SJSA1 (cell line): ENCODE results near the gene TBC1D2B. TPM values are rescaled to one million over a fixed set of nuclear protein-coding genes. Genes with fewer than 3 reads are reported as not detected.
"Not testable (repeated sequence)": the region's sequence is repeated elsewhere in the genome, so short reads cannot be mapped to it uniquely, and the experiment has no call there.

Experiments used
- DNase-seq, 2 experiments: peaks; one replicate each; pipeline ENCODE4 v3.0.0-alpha.2; 2015 to 2020; ENCODE audit warnings: low spot score in 2 of 2, low read depth in 1 of 2
- H3K27ac ChIP-seq: fragments of 250-450 bp; sonication (Bioruptor Pico); 2 replicates; pipeline ENCODE4 v1.5.1; 2020; ENCODE audit warnings: mild to moderate bottlenecking, moderate library complexity
- H3K27me3 ChIP-seq: fragments of 250-450 bp; sonication (Bioruptor Pico); replicated peaks from 2 replicates; pipeline ENCODE4 v1.5.1; 2020; ENCODE audit warnings: mild to moderate bottlenecking, moderate library complexity
- H3K36me3 ChIP-seq: fragments of 250-450 bp; sonication (Bioruptor Pico); 2 replicates; pipeline ENCODE4 v1.5.1; 2020; ENCODE audit warnings: mild to moderate bottlenecking
- H3K4me1 ChIP-seq: fragments of 250-450 bp; sonication (Bioruptor Pico); replicated peaks from 2 replicates; pipeline ENCODE4 v1.6.1; 2021; ENCODE audit warnings: mild to moderate bottlenecking
- H3K4me3 ChIP-seq: fragments of 250-450 bp; sonication (Bioruptor Pico); 2 replicates; pipeline ENCODE4 v1.5.1; 2020; ENCODE audit warnings: mild to moderate bottlenecking
- H3K9me3 ChIP-seq: fragments of 250-450 bp; sonication (Bioruptor Pico); replicated peaks from 2 replicates; pipeline ENCODE4 v1.5.1; 2020; ENCODE audit warnings: mild to moderate bottlenecking
- total RNA-seq: library from RNA; depleted of rRNA; stranded (reverse); fragments of >200 nt; shearing (Covaris generic); gene quantifications from 2 replicates; pipeline ENCODE4 v1.2.3, GENCODE V29; 2014

Gene TBC1D2B
- total RNA-seq, 1 experiment from 2014 or later: 28.2 TPM

DNA sequence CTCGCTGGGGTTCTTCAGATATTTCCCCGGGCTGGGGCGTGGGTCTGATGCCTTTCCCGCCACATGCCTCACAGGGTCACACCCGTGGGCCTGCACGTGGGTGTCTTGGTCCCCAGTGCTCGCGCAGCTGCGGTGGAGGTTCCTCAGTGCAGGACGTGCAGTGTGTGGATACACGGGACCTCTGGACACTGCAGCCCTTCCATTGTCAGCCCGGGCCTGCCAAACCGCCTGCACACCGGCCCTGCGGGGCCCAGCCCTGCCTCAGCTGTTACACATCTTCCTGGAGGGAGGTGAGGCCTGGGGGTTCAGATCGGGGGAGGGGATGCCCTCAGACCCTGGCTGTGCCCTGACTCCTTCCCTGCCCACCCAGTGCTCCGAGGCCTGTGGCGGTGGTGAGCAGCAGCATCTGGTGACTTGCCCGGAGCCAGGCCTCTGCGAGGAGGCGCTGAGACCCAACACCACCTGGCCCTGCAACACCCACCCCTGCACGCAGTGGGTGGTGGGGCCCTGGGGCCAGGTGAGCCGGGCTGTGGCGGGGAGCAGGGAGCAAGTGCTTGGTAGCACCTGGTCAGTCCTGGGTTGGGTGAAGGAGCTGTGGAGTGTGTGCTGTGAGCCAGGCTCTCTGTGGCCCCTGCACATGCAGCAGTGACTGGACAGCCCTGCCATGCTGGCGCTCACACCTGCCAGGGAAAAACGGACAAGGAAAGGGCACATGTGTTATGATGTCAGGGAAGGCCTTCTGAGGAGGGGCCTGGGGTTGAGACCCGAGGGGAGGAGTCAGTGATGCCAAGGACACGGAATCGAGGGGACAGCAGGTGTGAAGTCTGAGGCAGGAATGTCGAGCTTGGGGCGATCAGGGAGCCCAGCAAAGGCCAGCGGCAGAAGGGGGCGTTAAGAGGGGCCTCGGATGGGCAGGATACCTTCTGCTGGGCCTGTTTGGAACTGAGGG lies 88.9 kb downstream of the TBC1D2B start:
- H3K4me3 ChIP-seq: no peak overlapping the region
- H3K36me3 ChIP-seq: peaks cover 3% of the 10 kb centered on the region; the same call in 1 of the 2 replicates
- DNase-seq: no peak
- H3K9me3 ChIP-seq: no peaks in the 10 kb centered on the region
- H3K4me1 ChIP-seq: peaks cover 8% of the 10 kb centered on the region
- no peak overlapping the region for H3K27ac ChIP-seq
- no peaks in the 10 kb centered on the region for H3K27me3 ChIP-seq

- not testable (repeated sequence) for H3K36me3 ChIP-seq, H3K27me3 ChIP-seq, H3K4me3 ChIP-seq, DNase-seq, H3K27ac ChIP-seq, H3K9me3 ChIP-seq, H3K4me1 ChIP-seq
Measured at GRCh38 chr15:77987765-77988136, 89.8 kb downstream of the TBC1D2B start.

DNA sequence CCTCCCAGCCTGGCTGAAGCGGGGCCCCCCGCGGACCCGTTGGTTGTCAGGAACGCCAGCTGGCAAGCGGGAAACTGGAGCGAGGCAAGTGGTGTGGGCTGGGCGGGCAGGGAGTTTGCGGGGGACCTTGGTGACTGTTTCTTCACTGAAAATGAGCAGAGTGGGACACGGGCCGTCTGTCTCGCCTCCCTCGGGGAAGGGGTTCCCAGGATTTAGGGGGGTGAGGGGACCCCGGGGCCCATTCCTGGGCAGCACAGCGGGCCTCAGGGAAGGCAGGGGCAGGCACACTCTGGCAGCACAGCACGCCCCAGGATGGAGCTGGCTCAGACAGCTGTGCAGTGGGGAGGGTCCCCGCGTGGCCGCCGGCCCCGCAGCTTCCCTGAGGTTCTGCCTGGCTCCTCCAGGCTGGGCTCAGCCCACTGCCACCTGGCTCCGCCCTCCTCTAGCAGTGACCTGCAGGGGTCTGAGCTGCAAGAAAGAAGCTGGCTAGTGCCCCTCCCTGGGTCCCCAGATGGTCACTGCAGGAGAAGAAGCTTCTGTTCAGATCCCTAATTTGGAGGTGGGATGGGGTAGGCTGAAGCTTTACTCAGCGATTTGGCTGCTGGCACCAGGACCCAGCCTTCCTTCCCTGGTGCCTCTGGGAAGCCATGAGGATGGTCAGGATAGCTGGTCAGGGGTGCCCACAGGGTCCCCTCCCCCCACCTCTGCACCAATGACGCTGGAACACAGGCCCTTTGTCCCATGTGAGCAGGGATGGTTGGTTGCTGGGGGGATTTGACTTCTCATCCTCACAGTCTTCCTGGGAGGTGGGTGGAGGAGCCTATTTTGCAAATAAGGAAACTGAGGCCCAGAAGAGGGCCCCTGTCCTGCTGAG lies 90.4 kb downstream of the TBC1D2B start:
- no peaks in the 10 kb centered on the region for H3K36me3 ChIP-seq
- no peak overlapping the region for H3K4me3 ChIP-seq
- peak in 1 of 2 experiments; percentile 40 for DNase-seq
- H3K27me3 ChIP-seq: no peaks in the 10 kb centered on the region
- no peak overlapping the region for H3K27ac ChIP-seq
- no peaks in the 10 kb centered on the region for H3K9me3 ChIP-seq
- peaks cover 3% of the 10 kb centered on the region; the same call in 1 of the 2 replicates for H3K4me1 ChIP-seq

DNA sequence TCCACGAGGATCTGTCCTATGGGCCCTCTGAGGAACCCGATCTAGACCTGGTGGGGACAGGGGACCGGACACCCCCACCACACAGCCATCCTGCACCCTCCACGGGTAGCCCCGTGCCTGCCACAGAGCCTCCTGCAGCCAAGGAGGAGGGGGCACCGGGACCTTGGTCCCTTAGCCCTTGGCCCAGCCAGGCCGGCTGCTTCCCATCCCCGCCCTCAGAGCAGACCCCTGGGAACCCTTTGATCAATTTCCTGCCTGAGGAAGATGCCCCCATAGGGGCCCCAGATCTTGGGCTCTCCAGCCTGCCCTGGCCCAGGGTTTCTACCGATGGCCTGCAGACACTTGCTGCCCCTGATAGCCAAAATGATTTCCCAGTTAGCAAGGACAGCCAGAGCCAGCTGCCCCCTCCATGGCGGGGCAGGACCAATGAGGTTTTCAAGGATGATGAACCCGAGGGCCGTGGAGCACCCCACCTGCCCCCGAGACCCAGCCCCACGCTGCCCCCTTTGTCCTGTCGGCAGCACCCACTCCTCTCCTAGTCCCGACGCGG lies 91.5 kb downstream of the TBC1D2B start:
- no peaks in the 10 kb centered on the region for H3K36me3 ChIP-seq
- peaks cover 3% of the 10 kb centered on the region; the same call in 1 of the 2 replicates for H3K4me1 ChIP-seq
- H3K9me3 ChIP-seq: no peaks in the 10 kb centered on the region
- no peak overlapping the region for H3K27ac ChIP-seq
- H3K4me3 ChIP-seq: no peak overlapping the region
- no peaks in the 10 kb centered on the region for H3K27me3 ChIP-seq
- peak in 1 of 2 experiments; percentile 41 for DNase-seq

DNA sequence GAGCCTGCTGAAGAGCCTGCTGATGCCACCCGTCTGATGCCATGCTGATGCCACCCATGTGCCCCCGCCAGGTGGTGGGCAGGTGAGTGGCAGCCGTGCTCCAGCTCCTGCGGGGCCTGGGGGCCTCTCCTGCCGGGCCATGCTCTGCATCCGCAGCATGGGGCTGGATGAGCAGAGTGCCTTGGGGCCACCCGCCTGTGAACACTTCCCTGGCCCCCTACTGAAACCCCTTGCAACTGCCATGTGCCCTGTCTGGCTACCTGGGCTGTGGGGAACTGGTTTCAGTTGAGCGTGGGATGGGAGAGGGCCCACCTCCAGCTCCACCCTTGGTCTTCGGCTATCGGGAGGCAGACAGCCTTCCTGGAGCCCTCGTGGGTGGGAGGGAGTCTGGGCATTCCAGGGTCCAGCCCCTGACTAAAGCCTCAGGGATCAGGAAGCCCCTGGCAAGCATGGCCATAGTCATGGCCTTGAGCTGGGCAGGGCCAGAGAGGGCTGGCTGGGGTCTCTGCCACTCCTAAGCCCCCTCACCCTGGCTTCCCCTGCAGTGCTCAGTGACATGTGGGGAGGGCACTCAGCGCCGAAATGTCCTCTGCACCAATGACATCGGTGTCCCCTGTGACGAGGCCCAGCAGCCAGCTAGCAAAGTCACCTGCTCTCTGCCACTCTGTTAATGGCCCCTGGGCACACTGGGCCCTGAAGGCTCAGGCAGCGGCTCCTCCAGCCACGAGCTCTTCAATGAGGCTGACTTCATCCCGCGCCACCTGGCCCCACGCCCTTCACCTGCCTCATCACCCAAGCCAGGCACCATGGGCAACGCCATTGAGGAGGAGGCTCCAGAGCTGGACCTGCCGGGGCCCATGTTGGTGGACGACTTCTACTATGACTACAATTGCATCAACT lies 92.2 kb downstream of the TBC1D2B start:
- no peaks in the 10 kb centered on the region for H3K27me3 ChIP-seq
- peaks cover 2% of the 10 kb centered on the region; the same call in 1 of the 2 replicates for H3K4me1 ChIP-seq
- DNase-seq: no peak
- no peaks in the 10 kb centered on the region for H3K9me3 ChIP-seq
- no peaks in the 10 kb centered on the region for H3K36me3 ChIP-seq
- no peak overlapping the region for H3K27ac ChIP-seq
- no peak overlapping the region for H3K4me3 ChIP-seq

- no peak overlapping the region for H3K4me3 ChIP-seq
- H3K4me1 ChIP-seq: no peaks in the 10 kb centered on the region
- no peaks in the 10 kb centered on the region for H3K36me3 ChIP-seq
- no peak for DNase-seq
- H3K9me3 ChIP-seq: no peaks in the 10 kb centered on the region
- no peak overlapping the region for H3K27ac ChIP-seq
- no peaks in the 10 kb centered on the region for H3K27me3 ChIP-seq
Measured at GRCh38 chr15:77984446-77984861, 93.1 kb downstream of the TBC1D2B start.

DNA sequence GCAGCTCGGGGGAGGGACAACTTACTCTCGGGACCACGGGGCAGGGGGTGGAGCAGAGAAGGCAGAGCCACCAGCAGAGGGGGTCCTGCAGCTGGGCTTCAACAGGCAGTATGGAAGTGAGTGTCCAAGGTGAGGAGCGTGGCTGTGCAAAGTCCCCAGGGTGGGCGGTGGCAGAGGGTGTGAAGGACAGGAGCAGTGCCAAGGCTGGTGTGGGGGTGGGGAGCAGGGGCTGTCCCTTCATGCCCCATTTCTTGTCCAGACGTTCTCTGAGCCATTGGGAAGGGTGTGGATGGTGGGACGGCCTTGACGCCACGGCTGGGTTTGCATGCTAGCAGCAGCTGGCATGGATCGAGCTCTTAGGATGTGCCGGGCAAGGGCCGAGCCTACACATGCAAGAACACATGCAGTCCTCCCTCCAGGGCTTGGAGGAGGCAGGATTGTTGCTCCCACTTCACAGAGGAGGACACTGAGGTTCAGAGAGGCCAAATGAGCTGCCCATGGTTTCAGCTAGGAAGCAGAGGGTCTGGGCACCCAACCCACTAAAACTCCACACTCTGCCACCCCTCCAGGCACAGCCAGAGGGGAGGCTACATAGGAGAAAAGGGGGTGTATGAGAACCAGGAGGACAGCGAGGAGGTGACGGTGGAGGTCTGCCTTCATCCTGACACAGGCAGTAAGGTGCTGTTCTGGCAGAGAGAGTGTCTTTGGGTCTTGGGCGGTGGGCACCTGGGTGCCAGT lies 93.6 kb downstream of the TBC1D2B start:
- Histone ChIP-seq H3K27me3 (no peaks in the 10 kb centered on the region), H3K36me3 (no peaks in the 10 kb centered on the region), H3K9me3 (no peaks in the 10 kb centered on the region), H3K4me1 (no peaks in the 10 kb centered on the region), H3K4me3 (no peak overlapping the region), H3K27ac (no peak overlapping the region)
- DNase-seq: peak in 1 of 2 experiments; percentile 40

GRCh38 chr15:77983091-77983707 lies 94.3 kb downstream of the TBC1D2B start:
- Histone ChIP-seq H3K36me3 (no peaks in the 10 kb centered on the region), H3K4me1 (no peaks in the 10 kb centered on the region), H3K27ac (no peak overlapping the region), H3K27me3 (no peaks in the 10 kb centered on the region), H3K9me3 (no peaks in the 10 kb centered on the region), H3K4me3 (no peak overlapping the region)
- DNase-seq: no peak

DNA sequence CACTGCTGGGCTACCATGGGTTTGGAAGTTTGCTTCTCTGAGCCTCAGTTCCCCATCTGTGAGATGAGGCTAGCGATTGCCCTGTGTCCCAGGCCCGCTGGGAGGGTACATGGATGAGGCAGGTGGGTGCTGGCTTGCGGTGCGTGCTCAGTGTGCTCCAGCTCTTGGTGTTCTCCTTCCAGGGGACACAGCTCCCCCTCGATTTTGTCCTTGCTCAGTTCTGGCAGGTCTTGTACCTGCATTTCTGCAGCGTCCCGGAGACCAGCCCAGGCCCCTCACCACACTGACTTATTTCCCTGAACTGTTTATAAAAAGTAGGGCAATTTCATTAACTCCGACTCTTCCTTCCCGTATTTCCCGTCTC lies 95.4 kb downstream of the TBC1D2B start:
- DNase-seq: no peak
- H3K9me3 ChIP-seq: no peaks in the 10 kb centered on the region
- no peak overlapping the region for H3K4me3 ChIP-seq
- no peak overlapping the region for H3K27ac ChIP-seq
- H3K27me3 ChIP-seq: no peaks in the 10 kb centered on the region
- no peaks in the 10 kb centered on the region for H3K4me1 ChIP-seq
- no peaks in the 10 kb centered on the region for H3K36me3 ChIP-seq

GRCh38 chr15:77981281-77982126 lies 96.0 kb downstream of the TBC1D2B start:
- Histone ChIP-seq H3K27ac (no peak overlapping the region), H3K4me1 (no peaks in the 10 kb centered on the region), H3K9me3 (no peaks in the 10 kb centered on the region), H3K27me3 (no peaks in the 10 kb centered on the region), H3K36me3 (no peaks in the 10 kb centered on the region), H3K4me3 (no peak overlapping the region)
- DNase-seq: no peak

DNA sequence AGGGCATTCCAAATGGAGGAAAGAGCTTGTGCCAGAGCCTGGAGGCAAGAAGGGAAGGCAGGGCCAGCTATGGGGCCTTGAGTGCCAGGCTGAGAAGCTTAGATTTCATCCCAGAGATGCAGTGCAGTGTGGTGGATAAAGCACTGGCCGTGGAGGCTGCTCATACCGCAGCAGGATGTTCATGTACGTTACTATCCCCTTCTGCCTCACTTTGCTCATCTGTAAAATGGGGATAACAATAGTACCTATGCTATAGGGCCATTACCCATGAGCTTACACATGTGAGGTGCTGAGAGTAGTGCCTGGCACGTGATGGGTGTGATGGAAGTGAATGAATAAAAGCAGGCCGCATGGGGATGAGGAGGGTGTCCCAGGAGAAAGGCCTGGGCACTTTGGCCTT lies 96.8 kb downstream of the TBC1D2B start:
- not testable (repeated sequence) for DNase-seq, H3K27me3 ChIP-seq

More for the DNA sequence above, 96.8 kb downstream of the TBC1D2B start:
- not testable (repeated sequence) for H3K27ac ChIP-seq, H3K9me3 ChIP-seq, H3K4me3 ChIP-seq, H3K4me1 ChIP-seq, H3K36me3 ChIP-seq
